HG03378 (cell line): Measurements from ENCODE around the gene KIAA0408.
A peak's percentile ranks its signal among the peaks of the same experiment; 100 is the strongest.

ENCODE experiments used
- ATAC-seq: cut with Tn5 transposase; IDR thresholded peaks from one replicate; pipeline ENCODE4 v1.9.1; 2021; ENCODE audit warnings: mild to moderate bottlenecking, moderate library complexity; ENCODE audit not compliant: unreplicated experiment

The KIAA0408 gene

GRCh38 chr6:127459231-127459641, at the start of gene KIAA0408:
Gene KIAA0408, minus strand, starts transcription at chr6:127459389. Its CDS starts 5,408 bp downstream, at chr6:127453981.
- ATAC-seq = no peak

GRCh38 chr6:127506894-127507293, 47.7 kb upstream of the KIAA0408 start:
- no peak for ATAC-seq

GRCh38 chr6:127503022-127503421, 43.8 kb upstream of the KIAA0408 start:
- ATAC-seq = no peak

- ATAC-seq = no peak
Observed at GRCh38 chr6:127497410-127497809, 38.2 kb upstream of the KIAA0408 start.

GRCh38 chr6:127496471-127496870, 37.3 kb upstream of the KIAA0408 start:
- ATAC-seq = no peak

GRCh38 chr6:127494240-127494767, 35.1 kb upstream of the KIAA0408 start:
- no peak for ATAC-seq

- no peak for ATAC-seq
Observed at GRCh38 chr6:127489248-127489647, 30.1 kb upstream of the KIAA0408 start.

GRCh38 chr6:127486934-127487333, 27.7 kb upstream of the KIAA0408 start:
- ATAC-seq = no peak

- ATAC-seq = peak; percentile 100
Observed at GRCh38 chr6:127484212-127484863, 25.1 kb upstream of the KIAA0408 start.

- ATAC-seq = peak; percentile 22
Observed at GRCh38 chr6:127483399-127484055, 24.3 kb upstream of the KIAA0408 start.

GRCh38 chr6:127482325-127482724, 23.1 kb upstream of the KIAA0408 start:
- no peak for ATAC-seq

GRCh38 chr6:127481628-127482027, 22.4 kb upstream of the KIAA0408 start:
- ATAC-seq = no peak

- no peak for ATAC-seq
Observed at GRCh38 chr6:127481111-127481510, 21.9 kb upstream of the KIAA0408 start.

- no peak for ATAC-seq
Observed at GRCh38 chr6:127477658-127478057, 18.5 kb upstream of the KIAA0408 start.

- no peak for ATAC-seq
Observed at GRCh38 chr6:127475823-127476176, 16.6 kb upstream of the KIAA0408 start.

- no peak for ATAC-seq
Observed at GRCh38 chr6:127475135-127475822, 16.1 kb upstream of the KIAA0408 start.

- no peak for ATAC-seq
Observed at GRCh38 chr6:127471379-127472255, 12.4 kb upstream of the KIAA0408 start.

- ATAC-seq = no peak
Observed at GRCh38 chr6:127468936-127469335, 9.7 kb upstream of the KIAA0408 start.

- ATAC-seq = no peak
Observed at GRCh38 chr6:127466416-127466815, 7.2 kb upstream of the KIAA0408 start.

- peak; percentile 89 for ATAC-seq
Observed at GRCh38 chr6:127464881-127465459, 5.8 kb upstream of the KIAA0408 start.
